Retina (tissue), 1 donor: Measurements from ENCODE around the gene KIF1A.
"Not testable (repeated sequence)": the region's sequence is repeated elsewhere in the genome, so short reads cannot be mapped to it uniquely, and the experiment has no call there.

ENCODE experiments used
- DNase-seq: peaks from one replicate; pipeline ENCODE4 v3.0.0-alpha.2; 2016

The KIF1A gene

GRCh38 chr2:240678909-240679308, 141.1 kb downstream of the KIF1A start:
- not testable (repeated sequence) for DNase-seq

- not testable (repeated sequence) for DNase-seq
Measured at GRCh38 chr2:240678043-240678442, 142.0 kb downstream of the KIF1A start.

GRCh38 chr2:240675345-240675744, 144.7 kb downstream of the KIF1A start:
- not testable (repeated sequence) for DNase-seq

GRCh38 chr2:240674461-240675184, 145.4 kb downstream of the KIF1A start:
- peak; percentile 15 for DNase-seq

GRCh38 chr2:240672701-240673190, 147.3 kb downstream of the KIF1A start:
- no peak for DNase-seq

GRCh38 chr2:240672076-240672700, 147.8 kb downstream of the KIF1A start:
- DNase-seq = peak; percentile 37

GRCh38 chr2:240670950-240671349, 149.1 kb downstream of the KIF1A start:
- DNase-seq = no peak

- no peak for DNase-seq
Measured at GRCh38 chr2:240670402-240670801, 149.6 kb downstream of the KIF1A start.

GRCh38 chr2:240664622-240665021, 155.4 kb downstream of the KIF1A start:
- no peak for DNase-seq
